ENCODE results near the gene CCL5.

DNA sequence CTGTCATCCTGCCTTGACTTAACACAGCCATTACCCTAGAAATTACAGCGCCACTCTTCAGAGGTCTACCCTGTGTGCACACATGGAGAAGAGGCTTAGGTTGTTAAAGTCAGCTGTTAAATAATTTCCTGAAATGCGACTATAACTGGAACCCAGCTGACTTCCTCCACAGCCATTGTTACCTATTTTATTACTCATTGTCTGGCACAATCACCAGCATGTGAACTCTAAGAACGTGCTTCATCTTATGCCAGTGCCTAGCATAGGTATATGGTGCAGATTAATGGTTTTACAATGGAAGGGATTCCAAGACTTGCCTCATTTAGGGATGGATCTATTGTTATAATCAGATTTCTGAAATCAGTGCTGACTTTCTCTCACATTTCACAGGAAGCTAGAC lies 38.5 kb upstream of the CCL5 start:
- TF ChIP-seq POLR2AphosphoS5 (IDR thresholded peaks at IDR 0.05; ENCODE audit: low read depth) (no peak), SPI1 (IDR thresholded peaks at IDR 0.05; ENCODE audit: borderline replicate concordance, low read depth) (no peak)
- TF ChIP-seq, protein P1, sequence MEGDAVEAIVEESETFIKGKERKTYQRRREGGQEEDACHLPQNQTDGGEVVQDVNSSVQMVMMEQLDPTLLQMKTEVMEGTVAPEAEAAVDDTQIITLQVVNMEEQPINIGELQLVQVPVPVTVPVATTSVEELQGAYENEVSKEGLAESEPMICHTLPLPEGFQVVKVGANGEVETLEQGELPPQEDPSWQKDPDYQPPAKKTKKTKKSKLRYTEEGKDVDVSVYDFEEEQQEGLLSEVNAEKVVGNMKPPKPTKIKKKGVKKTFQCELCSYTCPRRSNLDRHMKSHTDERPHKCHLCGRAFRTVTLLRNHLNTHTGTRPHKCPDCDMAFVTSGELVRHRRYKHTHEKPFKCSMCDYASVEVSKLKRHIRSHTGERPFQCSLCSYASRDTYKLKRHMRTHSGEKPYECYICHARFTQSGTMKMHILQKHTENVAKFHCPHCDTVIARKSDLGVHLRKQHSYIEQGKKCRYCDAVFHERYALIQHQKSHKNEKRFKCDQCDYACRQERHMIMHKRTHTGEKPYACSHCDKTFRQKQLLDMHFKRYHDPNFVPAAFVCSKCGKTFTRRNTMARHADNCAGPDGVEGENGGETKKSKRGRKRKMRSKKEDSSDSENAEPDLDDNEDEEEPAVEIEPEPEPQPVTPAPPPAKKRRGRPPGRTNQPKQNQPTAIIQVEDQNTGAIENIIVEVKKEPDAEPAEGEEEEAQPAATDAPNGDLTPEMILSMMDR (IDR thresholded peaks at IDR 0.05; ENCODE audit: insufficient read depth, low read length), result no peak
